GM18511 (cell line): ENCODE measurements around the gene DRC1.

ENCODE experiments used
- ATAC-seq: cut with Tn5 transposase; IDR thresholded peaks from one replicate; pipeline ENCODE4 v1.9.1; 2021; ENCODE audit warnings: mild to moderate bottlenecking, moderate library complexity; ENCODE audit not compliant: unreplicated experiment

DRC1 gene

GRCh38 chr2:26489213-26489850 is 87.6 kb downstream of the DRC1 start:
- ATAC-seq, result no peak

- no peak for ATAC-seq
Measured at GRCh38 chr2:26491563-26492167, 89.9 kb downstream of the DRC1 start.

- ATAC-seq, result no peak
Measured at GRCh38 chr2:26492749-26493515, 91.2 kb downstream of the DRC1 start.

- no peak for ATAC-seq
Measured at GRCh38 chr2:26493566-26493965, 91.8 kb downstream of the DRC1 start.

- no peak for ATAC-seq
Measured at GRCh38 chr2:26494199-26494598, 92.5 kb downstream of the DRC1 start.

GRCh38 chr2:26494891-26495290 is 93.2 kb downstream of the DRC1 start:
- ATAC-seq, result no peak

- no peak for ATAC-seq
Measured at GRCh38 chr2:26495705-26496297, 94.1 kb downstream of the DRC1 start.

- ATAC-seq, result no peak
Measured at GRCh38 chr2:26500406-26500805, 98.7 kb downstream of the DRC1 start.

- ATAC-seq, result peak; percentile 86
Measured at GRCh38 chr2:26503231-26503880, 101.6 kb downstream of the DRC1 start.

GRCh38 chr2:26504002-26504401 is 102.3 kb downstream of the DRC1 start:
- ATAC-seq, result no peak

GRCh38 chr2:26506279-26506678 is 104.6 kb downstream of the DRC1 start:
- ATAC-seq, result no peak
